A204.1 (cell line): ENCODE measurements around the gene DEFB129.
"Not testable (repeated sequence)": the region's sequence is repeated elsewhere in the genome, so short reads cannot be mapped to it uniquely, and the experiment has no call there.

ENCODE experiments used
- FAIRE-seq: peaks from 2 replicates; lab custom pipeline; 2012; peaks lifted over from hg19 to GRCh38; lab: Jason Lieb, UNC

Gene DEFB129

DNA sequence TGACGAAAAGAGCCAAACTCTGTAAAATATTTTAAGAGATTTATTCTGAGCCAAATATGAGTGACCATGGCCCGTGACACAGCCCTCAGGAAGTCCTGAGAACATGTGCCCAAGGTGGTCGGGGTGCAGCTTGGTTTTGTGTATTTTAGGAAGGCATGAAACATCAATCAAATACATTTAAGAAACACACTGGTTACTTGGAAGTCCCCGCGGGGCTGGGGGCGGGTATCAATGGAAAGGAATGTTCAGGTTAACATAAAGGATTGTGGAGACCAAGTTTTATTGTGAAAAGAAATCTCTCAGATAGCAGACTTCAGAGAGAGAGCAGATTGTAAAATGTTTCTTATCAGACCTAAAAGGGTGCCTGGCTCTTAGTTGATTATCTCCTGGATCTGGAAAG lies 26.4 kb downstream of the DEFB129 start:
- FAIRE-seq: not testable (repeated sequence)

DNA sequence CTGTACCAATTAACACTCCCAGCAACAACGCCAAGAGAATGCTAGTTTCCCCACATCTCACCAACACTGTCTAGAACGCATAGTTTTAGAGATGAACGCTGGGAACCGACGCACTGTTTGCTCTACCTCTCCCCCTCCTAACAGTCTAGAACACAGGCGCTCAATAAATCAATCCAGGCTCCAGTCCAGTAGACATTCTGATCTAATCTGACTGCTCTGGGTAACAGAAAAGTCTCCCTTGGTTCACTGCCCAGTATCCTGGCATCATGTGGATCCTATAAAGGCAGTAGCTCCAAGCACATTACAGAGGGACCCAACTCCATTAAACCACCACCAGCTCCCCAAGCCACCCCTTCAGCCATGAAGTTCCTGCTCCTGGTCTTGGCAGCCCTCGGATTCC lies 30.4 kb downstream of the DEFB129 start, which contains the start of gene DEFB132:
Gene DEFB132 (plus strand): TSS at position 306 of the 400 bp plus-strand sequence. CDS start 55 bp downstream, at position 361.
- no peak for FAIRE-seq

DNA sequence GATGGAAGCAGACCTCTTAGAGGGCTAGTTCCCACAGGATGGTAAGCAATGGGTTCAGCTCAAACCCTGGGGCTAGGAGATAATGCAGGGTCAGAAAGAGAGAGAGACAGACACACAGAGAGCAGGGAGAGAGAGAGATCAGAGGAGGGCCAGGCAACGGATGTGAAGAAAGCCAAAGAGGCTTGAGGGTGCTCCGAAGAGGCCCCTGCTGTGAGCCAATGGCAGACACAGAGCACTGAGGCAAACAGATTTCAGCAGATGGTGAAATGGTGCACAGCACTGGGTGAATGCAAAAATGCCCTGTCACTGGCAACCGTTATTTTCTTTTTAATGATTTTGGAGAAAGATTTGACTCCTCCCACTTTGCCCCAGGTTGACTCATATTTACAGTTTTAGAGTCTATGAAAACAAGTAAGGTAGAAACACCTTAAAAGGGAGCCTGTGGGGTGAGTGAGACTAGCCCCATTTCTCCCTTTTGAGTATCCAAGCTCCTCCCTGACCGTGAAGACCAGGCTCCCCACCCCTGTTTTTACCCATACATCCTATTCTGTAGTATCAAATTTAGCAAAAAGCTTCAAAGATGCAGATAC lies 31.3 kb downstream of the DEFB129 start:
- no peak for FAIRE-seq

DNA sequence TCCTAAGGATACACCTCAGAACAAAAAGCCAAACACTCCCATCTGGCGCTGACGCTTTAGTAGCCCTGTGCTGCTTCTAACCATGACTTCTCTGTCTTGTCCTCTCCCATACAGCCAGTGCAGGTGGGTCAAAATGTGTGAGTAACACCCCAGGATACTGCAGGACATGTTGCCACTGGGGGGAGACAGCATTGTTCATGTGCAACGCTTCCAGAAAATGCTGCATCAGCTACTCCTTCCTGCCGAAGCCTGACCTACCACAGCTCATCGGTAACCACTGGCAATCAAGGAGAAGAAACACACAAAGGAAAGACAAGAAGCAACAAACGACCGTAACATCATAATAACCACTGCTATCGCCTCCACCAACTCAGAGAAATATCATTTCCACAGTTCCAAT lies 31.9 kb downstream of the DEFB129 start:
- no peak for FAIRE-seq

DNA sequence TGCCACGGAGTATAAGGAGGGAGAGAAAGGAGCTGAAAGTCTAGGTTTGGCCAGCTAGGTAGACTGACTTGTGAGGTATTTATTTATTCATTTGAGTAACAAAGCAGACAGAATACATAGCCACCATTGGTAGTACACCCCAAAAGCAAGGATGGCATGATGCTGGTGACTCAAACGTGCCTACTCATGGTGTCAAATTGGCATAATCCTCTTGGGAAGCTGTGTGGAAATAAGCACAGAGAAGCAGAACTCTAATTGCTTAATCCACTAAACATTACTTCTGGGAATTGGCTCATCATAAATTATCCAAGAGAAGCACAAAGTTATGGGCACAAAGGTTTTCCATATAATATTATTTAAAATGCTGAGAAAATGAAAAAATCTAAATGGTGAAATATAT lies 32.9 kb downstream of the DEFB129 start:
- FAIRE-seq: no peak

DNA sequence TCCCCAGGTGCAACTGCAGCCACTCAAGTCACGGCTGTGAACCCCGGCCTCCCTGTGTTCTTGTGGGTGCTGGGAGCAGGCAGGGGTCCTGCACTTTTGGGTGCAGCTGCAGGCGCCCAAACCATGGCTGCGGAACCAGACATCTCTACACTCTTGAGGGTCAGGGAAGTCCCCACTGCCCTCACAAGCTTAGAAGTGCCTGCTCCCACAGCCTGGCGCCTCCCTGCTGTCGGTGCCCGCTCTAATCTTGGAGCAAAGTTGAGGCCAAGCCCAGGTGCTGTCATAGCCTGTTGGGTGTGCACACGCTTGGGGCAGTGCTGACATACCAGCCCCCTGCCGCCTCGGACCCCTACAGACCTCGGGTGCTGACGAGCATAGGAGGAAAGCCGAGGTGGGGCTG lies 36.6 kb downstream of the DEFB129 start:
- no peak for FAIRE-seq

DNA sequence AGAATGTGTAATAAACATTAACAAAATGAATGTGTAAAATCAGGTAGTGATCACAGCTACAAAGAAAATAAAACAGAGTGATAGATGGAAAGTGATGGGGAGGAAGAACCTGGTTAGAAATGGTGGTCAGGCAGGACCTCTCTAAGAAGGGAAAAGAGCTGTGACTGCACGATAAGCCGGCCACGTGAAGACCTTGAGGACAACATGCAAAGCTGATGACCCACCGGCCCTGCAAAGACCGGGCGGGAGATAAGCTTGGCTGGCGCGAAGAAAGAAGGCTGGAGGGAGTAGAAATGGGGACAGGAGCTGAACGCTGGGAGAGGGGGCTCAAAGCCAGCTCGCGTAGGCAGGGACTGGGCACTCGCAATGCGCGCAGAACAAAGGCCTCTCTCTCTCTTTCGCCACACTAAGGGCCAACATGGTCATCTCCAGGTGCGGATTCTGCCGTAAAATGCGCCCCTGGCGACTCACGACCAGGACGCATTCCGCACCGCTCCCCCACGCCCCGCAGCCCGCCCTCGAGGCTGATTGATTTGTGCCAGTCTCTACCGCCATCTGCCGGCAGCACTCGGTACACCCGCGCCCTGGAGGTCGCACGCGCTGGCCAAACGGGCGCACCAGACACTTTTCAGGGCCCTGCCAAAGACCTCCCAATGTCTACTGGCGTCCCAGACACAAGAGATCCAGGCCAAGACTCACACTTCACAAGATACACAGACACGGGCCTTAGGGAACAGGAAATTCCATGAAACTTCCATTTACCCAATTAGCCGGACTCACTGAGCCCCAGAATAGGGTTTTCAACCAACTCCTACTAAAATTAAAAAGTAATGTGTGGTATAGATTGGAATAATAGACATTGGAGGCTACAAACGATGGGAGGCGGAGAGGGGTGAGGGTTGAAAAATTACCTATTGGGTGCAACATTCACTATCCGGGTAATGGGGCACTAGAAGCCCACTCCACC lies 39.8 kb downstream of the DEFB129 start:
- FAIRE-seq: peak; percentile 29

DNA sequence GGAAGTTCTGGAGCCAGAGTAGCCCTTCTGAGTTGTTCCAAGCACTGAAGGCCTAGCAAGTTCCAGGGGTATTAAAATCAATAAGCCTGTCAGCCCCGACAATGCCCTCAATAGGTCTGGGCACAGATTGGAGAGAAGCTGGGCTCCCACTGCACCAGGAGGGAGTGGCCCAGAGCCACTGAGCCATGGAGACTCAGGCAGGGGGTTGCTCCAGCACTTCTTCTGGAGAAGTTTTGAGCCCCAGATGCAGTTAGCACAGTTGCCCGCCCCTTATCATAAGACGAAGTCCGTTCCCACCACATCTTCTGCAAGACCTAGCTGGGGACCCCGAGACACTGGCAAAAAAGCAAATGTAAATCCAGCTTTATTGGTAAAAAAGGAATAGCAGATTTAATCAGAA lies 43.5 kb downstream of the DEFB129 start:
- FAIRE-seq: no peak

DNA sequence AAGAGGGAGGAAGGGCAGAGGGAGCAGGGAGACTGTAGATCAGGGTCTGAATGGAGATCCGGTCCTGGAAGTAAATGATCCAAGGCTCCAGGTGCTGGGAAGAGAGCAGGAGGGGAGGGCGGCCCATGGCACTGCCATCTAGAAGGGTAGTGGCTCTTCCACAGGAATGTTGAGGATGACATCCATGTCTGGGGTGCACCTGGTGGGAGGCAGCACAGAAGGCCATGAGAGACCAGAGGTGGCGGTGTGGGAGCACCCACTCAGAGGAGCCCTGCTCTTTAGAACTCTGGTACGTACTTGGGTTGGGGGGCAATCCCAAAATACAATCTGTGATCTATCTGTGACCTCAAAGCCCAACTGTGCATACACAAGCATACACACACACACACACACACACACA lies 44.0 kb downstream of the DEFB129 start:
- no peak for FAIRE-seq

DNA sequence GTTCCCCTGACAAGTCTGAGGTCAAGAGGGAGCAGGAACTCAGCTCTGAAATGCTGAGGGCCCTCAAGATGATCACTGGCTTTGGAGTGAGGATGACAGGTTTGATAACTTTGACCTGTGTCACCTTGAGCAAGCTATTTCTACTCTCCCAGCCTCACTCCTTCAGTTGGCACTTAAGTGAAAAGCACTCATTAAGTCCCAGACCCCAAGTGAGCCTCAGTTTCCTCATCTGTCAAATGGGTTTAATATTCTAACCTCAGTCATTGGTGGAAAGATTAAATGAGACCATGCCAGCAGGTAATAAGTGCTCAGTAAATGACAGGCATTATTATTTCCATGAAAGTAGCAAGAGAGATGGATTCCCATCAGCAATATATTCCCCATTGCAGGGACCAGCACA lies 44.5 kb downstream of the DEFB129 start:
- FAIRE-seq: no peak

DNA sequence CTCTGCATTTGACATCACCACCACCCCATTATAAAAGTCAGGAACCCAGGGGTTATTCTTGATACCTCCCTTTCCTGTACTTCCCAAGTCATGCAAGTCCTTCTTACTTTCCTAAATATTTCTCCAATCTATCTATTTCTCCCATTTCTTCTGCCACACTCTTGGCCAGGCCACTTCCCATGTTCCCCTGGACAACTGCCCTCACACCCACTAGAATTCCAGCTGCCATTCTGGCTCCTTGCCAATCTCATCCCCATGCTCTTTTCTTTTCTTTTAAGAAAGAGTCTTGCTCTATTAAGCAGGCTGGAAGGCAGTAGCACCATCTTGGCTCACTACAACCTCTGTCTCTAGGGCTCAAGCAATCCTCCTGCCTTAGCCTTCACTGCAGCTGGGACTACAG lies 45.7 kb downstream of the DEFB129 start:
- FAIRE-seq: no peak

DNA sequence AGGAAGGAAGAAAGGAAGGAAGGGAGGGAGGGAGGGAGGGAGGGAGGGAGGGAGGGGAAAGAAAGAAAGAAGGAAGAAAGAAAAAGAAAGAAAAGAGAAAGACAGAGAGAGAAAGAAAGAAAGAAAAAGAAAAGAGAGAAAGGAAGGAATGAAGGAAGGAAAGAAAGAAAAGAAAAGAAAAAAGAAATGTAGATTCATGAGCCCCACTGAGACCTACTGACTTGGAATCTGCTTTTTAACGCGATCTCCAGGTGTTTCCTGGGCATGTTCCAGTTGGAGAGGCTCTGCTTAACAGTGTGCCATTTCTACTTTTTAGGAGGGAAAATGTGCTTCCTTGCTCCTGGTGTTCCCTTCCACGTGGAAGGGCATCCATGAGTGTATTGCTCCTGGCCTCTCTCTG lies 46.8 kb downstream of the DEFB129 start:
- no peak for FAIRE-seq

DNA sequence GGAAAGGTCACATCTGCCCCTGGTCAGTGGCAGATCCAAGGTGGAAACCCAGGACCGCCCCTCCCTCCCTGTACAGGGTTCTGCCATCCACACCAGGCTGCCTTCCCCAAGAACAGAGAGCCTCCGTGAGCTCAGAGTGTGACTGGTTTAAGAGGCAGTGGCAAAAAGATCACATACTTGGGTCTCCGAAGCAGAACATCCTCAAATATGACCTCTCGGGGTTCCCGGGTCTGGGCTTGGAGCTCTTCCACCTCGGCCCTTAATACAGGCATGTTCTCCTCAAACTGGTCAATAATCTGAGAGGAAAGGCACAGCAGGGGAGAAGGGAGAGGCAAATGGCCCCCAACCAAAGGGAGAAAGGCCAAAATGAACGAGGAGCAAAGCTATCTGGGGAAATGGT lies 48.7 kb downstream of the DEFB129 start:
- FAIRE-seq: no peak

DNA sequence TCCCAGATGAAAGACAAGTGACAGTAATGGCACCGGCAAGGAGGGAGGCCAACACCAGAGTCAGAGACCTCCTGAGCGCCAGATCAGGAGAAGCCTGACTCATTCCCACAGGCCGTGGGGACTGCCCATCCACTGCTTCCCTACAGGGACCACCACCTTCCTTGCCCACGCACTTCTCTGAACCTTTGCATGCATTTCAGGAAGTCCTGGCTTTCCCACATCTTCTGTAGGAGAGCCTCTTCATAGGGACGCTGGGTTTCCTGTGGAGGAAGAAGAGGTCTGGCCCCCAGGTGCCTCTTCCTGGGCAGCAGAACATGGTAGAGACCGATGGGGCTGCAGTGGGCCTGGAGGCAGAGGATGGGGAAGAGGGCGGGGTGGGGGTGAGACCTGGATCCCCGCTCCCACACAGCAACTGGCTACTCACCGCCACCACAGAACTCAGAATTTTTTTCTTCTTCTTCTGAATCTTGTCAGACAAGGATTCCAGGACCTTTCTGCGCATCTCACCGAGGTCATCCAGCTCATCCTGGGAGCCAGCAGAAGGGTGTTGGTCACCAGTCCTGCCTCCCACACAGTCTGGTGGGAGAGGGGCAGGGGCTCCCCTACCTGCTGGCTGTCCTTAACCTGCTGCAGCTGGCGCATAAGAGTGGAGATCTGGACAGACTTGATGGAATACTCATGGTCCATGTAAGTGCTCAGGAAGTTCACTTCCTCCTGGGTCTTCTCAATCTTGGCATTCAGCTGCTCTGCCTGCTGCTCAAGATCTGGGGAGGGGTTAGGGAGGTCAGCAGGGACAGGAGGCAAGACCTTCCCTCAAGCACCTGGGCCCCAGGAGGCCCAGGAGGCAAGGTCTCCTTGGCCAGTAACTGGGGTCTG lies 49.8 kb downstream of the DEFB129 start:
- no peak for FAIRE-seq

DNA sequence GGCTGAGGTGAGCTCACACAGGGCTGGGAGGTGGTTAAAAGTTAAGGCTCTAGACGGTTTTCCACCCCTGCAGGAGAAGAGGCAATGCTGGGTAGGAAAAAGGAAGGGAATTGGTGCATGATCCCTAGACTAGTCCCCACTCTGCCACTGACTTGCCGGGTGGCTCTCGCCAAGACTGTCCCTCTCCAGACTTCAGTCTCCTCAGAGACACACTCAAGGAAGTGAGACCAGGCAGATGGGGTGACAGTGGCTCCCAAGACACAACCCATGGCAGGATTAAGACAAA lies 50.4 kb downstream of the DEFB129 start:
- no peak for FAIRE-seq

DNA sequence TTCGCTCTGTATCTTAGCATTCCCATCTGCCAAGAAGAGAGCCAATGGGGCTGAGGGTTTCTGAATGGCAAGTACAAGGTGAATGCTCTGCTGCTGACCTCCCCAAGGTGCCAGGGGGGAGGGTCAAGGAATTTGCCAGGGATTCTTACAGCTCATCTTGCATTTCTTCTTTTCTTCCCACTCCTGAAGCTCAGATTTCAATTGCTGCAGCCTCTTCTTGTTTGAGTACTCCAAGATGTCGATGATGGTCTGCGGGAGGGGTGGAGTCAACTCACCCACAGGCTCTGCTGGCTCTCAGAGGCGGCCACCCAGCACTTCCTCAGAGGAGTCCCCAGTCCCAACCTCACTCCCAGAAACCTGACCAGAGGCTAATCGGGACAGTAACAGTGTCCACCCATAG lies 51.1 kb downstream of the DEFB129 start:
- FAIRE-seq: no peak

DNA sequence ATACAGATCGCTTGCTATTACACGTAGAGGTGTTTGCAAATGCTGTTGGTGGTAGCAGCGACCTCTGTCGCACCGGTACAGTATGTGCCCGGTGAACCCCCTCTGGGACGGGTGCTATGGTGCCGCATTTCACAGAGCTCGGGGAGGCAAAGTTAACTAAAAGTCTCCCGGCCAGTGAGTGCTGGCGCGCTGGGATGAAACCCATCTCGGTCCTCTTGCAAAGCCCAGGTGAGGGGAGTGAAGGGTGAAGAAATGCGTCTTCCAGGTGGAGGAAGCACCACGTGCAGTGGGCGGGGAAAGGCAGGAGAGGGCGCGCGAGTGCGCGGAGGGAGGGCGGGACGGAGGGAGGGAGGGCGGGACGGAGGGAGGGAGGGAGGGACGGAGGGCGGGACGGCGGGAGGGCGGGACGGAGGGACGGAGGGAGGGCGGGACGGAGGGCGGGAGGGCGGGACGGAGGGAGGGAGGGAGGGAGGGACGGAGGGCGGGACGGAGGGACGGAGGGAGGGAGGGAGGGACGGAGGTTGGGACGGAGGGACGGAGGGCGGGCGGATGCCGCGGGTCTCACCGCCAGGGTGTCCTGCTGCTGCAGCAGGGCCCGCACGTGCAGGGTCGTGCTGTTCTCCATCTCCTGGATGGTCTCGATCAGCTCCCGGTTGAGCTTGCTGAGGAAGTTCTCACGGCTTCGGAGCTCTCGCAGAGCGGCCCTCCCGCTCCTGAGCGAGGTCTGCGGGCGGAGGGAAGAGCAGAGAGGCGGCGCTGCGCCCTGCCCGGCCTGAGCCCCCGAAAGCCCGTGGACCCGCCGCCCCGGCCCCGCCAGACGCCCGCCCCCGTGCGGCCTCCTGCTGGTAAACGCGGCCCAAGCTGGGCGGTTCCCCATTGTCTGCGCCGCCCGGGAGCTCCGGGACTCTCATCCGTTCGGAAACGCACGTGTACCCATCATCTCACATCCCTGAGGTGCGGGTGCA lies 51.8 kb downstream of the DEFB129 start:
- FAIRE-seq: no peak
